Stimulated activated CD4-positive, alpha-beta T cell treated with anti-CD3 and anti-CD28 coated beads, Interleukin-15, amount 100 ng/mL, for 48 hours (primary cell): ENCODE measurements around the gene PSPH.
"Not testable (repeated sequence)": the region's sequence is repeated elsewhere in the genome, so short reads cannot be mapped to it uniquely, and the experiment has no call there.

Source experiments
- DNase-seq, 2 donors: peaks; one replicate each; pipeline ENCODE4 v3.0.0-alpha.2; 2020; ENCODE audit warnings: low read depth in 2 of 2

Gene PSPH

GRCh38 chr7:56063500-56063881 is 12.2 kb upstream of the PSPH start:
- no peak for DNase-seq

DNA sequence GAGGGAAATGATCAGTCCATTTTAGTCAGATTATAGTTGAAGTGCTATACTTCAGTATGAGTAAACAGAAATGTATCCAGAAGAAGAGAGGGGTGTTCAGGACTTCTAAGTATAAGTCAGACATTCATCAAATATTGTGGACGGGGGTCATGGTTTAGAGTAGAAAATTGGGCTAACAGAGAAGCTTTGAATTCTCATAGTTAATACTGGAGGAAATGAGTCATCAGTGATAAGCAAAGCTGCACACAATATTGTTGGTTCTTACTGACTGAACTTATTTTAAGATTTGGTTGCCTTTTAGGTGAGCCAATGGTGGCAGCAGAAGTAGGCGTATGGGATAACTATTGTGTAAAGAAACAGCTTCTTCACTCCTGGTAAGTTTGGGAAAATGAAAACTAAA is 11.1 kb upstream of the PSPH start:
- DNase-seq, result no peak

DNA sequence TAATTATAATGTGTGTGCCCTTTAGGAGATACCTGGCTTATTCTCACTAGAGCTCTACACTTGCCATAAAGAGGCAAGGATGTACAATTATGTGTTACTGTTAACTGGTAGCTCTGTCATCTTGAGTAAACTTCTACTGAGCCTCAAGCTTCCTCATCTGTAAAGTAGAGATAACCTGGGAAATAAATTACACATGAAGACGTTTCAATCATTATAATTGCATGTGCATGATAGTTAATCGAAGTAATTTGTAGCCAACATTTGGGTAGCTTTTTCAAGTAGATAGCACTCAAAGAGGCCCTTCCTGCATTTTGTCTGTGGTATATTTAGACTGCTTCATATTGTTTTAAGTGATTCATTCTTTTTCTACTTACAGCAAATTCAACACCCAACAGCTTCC is 2.7 kb upstream of the PSPH start:
- DNase-seq, result no peak

GRCh38 chr7:56053379-56053778 is 2.1 kb upstream of the PSPH start:
- no peak for DNase-seq

- no peak for DNase-seq
These were observed 248 bp downstream of the PSPH start for GRCh38 chr7:56051053-56051338.

DNA sequence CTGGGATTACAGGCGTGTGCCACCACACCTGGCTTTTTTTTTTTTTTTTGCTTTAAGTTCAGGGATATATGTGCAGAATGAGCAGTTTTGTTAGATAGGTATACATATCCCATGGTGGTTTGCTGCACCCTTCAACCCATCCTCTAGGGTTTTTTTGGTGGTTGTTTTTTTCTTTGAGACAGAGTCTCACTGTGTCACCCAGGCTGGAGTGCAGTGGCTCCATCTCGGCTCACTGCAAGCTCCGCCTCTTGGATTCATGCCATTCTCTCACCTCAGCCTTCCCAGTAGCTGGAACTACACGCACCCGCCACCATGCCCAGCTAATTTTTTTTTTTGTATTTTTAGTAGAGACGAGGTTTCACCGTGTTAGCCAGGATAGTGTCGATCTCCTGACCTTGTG is 2.5 kb downstream of the PSPH start:
- DNase-seq, result not testable (repeated sequence)

GRCh38 chr7:56048245-56048644 is 3.0 kb downstream of the PSPH start:
- DNase-seq, result no peak

DNA sequence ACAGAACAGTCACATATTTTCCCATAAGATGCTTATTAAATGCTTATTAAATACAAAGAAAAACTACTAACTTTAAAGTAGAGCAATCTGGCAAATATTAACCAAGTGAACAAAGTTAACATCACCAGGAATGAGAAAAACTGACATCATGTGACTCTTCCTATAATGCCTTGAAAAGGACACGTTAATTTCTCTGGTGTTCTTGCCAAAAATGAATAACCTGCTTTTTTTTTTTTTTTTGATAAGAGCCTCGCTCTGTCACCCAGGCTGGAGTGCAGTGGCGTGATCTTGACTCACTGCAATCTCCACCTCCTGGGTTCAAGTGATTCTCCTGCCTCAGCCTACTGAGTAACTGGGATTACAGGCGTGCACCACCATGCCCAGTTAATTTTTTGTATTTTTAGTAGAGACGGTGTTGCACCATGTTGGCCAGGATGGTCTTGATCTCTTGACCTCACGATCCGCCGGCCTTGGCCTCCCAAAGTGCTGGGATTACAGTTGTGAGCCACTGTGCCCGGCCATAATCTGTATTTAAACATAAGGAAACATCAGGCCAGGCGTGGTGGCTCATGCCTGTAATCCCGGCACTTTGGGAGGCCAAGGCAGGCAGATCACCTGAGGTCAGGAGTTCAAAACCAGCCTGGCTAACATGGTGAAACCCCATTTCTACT is 3.7 kb downstream of the PSPH start:
- DNase-seq, result not testable (repeated sequence)

DNA sequence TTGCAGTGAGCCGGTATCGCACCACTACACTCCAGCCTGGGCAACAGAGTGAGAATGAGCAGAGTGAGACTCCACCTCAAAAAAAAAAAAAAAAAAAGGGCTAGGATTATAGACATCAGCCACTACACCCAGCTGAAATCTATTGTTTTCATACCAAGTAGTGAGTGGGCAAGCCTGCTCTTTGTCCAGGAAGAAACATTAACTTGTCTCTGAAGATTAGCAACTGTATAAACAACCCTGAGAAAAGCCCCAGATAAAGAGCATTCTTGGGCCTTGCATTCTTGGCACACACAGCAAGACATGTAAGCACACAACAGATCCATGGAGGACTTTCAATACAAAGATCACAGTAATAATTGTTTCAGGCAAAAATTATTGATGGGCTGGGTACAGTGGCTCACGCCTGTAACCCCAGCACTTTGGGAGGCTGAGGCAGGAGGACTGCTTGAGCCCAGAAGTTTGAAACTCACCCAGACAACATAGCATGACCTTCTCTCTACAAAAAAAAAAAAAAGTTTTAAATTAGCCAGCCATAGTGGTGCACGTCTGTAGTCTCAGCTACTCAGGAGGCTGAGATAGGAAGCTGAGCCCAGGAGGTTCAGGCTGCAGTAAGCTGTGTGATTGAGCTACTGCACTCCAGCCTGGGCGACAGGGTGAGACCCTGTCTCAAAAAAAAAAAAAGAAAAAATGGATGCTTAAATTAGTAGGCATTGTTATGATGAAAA is 4.4 kb downstream of the PSPH start:
- DNase-seq, result no peak

DNA sequence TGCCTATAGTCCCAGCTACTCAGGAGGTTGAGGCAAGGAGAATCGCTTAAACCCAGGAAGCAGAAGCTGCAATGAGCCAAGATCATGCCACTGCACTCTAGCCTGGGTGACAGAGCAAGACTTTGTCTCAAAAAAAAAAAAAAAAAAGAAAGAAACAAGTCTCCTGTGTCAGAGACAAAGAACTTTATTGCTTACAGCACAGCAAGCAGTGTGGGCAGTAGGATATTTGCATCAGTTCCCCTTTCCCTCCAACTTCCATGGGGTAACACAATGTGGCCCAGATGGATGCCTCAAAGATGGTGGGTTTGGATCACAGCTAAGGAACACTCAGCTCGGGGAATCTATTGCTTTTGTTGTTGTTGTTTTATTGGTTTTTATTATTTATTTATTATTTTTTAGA is 5.5 kb downstream of the PSPH start:
- not testable (repeated sequence) for DNase-seq

GRCh38 chr7:56040730-56041129 is 10.5 kb downstream of the PSPH start:
- DNase-seq, result no peak

GRCh38 chr7:56033671-56034432 is 17.4 kb downstream of the PSPH start:
- peak; percentile 43 to 52 for DNase-seq

GRCh38 chr7:56032578-56032977 is 18.7 kb downstream of the PSPH start:
- DNase-seq, result not testable (repeated sequence)

GRCh38 chr7:56031556-56031955 is 19.7 kb downstream of the PSPH start:
- DNase-seq, result not testable (repeated sequence)

GRCh38 chr7:56030340-56030739 is 20.9 kb downstream of the PSPH start:
- DNase-seq, result no peak

DNA sequence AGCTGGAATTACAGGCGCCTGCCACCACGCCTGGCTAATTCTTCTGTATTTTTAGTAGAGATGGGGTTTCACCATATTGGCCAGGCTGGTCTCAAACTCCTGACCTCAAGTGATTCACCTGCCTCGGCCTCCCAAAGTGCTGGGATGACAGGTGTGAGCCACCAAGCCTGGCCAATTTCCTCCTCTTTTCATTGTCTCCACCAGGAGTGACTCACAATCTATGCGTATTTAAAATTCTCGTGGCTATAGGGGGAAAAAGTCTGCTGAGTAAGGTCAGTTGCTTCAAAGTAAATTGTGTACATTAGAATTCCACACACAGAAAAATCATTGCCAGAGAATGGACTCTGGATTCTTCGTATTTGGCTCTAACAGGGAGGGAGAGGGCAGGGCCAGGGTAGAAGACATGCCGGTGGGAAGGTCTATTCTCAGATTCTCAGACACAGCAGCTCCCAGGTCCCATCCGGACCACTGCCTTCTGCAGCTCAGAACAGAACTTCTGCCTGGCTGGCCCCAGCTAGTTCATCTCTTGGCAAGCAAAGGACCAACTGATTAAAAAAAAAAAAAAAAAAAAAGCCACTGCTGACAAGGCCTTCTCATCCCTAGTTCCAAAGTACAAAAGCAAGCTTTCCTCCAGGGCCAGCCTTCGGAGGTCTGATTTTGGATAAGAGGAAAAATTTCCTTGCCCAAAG is 22.2 kb downstream of the PSPH start:
- DNase-seq, result no peak

DNA sequence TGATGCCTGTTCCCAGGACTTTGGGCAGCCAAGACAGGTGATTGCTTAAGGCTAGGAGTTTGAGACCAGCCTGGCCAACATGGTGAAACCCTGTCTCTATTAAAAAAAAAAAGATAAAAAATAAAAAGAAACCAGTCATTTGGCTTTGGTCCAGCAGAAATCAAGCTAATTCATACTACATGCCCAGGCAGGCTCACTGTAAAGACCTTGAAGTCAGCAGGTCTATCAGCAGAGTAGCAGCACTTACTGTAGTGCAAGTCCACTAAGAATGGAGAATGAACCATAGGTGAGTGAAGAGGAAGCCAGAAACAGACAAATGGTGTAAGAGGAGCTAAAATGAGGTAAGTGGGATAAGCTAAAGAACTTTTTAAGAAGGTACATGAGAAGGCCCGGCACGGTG is 24.7 kb downstream of the PSPH start:
- no peak for DNase-seq

DNA sequence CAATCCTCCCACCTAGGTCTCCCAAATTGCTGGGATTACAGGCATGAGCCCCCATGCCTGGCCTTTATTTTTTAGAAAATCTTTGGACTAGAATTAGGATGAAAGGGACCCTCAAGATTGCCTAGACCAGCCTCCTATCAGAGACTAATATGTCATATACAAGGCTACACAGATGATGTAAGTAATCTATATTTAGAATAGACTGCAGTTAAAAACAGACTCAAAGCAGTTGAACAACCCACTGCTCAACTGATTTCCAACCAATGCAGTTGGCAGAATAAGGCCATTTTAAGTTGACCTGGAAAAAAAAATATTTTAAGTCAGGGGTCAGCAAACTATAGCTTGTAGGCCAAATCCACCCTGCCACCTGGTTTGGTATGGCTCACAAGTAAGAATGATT is 27.7 kb downstream of the PSPH start:
- DNase-seq, result no peak

DNA sequence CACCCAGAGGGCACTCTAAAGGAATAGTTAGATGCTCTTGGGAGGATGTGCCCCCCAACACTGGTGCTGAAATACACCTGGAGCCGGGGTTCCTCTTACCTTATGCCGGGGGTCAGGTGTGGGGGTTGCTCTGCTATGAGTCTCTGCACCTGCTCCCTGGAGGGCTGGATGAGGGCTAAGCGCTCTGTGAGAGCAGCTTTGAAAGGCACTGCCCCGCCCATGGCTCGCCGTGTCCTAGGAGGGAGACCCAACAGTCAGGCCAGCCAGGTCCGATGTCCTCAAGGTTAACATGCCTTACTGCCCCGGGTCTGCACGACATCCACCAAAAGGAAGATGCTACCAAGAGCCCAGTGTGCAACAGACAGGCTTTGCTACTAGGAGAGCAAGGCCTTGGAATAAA is 31.7 kb downstream of the PSPH start:
- DNase-seq, result no peak

GRCh38 chr7:56017015-56017414 is 34.2 kb downstream of the PSPH start:
- not testable (repeated sequence) for DNase-seq

DNA sequence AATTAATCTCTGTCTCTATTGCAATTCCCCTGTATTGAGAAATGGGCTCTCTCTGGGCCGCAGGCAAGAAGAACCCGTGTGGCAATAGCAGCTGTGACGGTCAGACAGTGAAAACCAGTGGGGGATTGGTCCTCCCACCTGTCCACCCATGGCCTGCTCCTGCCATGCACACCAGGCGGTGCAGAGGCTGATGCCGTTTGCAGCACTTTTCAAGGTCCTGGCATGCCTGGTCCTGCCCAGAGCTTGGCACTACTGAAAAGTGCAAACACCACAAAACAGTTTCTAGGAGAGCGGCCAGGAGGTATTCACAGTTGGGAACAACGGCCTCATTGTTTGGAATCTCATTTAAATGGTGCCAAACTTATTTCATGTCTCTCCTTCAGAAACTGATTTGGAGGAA is 41.5 kb downstream of the PSPH start:
- DNase-seq, result no peak

DNA sequence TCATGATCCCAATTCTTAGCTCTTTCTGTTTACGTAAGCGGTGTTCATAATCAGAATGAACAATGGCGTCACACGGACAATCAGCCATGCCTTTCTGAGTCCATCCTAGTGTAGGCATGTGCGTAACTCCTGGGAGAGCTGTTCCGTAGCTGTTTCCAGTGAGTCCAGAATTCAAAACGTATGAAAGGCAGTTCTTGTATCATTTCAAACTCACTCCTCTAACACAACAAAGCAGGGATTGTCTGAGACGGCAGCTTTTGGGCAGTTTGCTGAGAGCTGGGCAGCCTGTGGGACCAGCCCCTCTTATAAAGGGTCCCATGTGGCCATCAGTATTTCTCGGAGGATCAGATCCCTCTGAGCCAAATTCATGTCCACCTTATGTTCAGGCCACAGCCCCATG is 43.4 kb downstream of the PSPH start:
- no peak for DNase-seq
